GM18873 (cell line): Measurements from ENCODE around the gene CCDC80.
A peak's percentile ranks its signal among the peaks of the same experiment; 100 is the strongest.
"Not testable (repeated sequence)": the region's sequence is repeated elsewhere in the genome, so short reads cannot be mapped to it uniquely, and the experiment has no call there.

Source experiments
- ATAC-seq: cut with Tn5 transposase; IDR thresholded peaks from one replicate; pipeline ENCODE4 v1.9.1; 2021; ENCODE audit warnings: mild to moderate bottlenecking, moderate library complexity, moderate number of reproducible peaks; ENCODE audit not compliant: unreplicated experiment, low FRiP score

CCDC80 gene

DNA sequence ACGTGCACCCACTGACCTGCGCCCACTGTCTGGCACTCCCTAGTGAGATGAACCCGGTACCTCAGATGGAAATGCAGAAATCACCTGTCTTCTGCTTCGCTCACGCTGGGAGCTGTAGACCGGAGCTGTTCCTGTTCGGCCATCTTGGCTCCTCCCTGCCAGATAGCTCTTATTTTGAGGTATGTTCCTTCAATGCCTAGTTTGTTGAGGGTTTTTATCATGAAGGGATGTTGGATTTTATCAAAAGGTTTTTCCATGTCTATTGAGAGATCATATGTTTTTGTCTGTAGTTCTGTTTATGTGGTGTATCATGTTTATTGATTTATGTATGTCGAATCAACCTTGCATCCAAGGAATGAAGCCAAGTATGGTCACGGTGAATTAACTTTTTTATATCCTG, 24.1 kb upstream of the CCDC80 start:
- ATAC-seq, result not testable (repeated sequence)

DNA sequence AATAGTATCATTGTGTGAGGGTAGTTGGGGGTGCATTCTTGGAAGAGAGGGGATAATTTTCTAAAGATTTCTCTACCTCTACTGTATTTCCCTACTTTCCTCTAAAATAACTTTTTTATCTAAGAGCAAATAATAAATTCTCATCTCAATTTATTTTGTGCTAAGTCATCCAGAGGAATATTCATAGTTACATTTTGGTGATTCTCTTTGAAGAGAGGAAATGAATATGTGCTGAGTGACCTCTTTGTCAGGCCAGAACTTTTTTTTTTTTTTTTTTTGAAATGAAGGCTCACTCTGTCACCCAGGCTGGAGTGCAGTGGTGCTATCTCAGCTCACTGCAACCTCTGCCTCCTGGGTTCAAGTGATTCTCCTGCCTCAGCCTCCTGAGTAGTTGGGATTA, 15.1 kb upstream of the CCDC80 start:
- ATAC-seq, result no peak

DNA sequence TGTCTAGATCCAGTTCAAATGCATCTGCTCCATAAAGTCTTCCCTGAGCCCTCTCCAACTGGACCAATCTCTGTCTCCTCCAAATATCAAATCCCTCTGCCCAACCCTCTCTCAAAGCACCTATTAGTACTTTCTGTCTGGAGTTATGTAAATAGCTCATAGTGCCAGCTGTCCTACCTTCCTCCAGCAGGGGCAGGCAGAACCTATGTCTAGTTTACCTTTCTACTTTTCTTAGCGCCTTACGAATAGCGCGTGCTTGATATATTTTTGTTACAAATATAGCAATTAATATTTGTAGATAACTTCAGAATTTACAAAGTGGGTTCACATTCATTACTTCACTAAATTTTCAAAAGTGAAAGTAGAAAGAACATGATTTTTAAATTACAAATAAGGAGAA, 14.0 kb upstream of the CCDC80 start:
- ATAC-seq, result no peak

DNA sequence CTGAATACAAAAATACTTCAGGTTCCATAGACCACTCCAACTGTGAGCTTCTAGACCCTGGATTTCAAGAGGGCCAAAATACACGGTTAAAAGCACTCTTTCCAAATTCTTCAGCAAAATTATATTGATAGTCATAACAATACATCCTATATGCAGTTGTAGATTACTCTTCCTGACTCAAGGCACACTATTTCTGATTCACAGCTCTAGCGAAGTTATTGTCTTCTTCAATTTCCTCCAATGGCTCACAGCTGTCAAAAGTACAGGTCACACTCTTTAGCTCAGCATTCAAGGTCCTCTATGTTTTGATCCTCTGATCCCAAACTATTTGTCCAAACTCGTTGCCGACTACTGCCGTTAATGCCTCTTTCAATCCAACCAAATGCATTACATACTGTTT, 13.5 kb upstream of the CCDC80 start:
- ATAC-seq, result no peak

DNA sequence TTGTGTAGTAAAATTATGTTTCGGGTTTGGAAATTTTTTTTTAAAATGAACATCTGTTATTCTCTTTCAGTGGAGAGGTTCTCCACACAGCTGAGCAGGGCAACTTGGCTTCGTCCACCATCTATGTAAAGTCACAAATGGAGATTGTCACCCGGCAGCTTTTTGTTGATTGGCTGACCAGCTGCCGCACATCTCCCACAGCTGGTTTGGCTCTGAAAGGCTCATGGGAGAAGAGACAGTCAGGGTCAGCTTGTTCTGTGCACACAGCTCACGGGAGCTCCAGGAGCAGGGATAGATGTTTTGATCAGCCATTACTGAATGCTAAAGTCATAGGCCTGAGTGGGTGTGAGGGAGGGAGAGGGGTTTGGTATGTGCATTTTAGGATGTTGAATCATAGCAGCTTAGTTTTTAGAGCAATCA, 12.9 kb upstream of the CCDC80 start:
- ATAC-seq, result no peak

DNA sequence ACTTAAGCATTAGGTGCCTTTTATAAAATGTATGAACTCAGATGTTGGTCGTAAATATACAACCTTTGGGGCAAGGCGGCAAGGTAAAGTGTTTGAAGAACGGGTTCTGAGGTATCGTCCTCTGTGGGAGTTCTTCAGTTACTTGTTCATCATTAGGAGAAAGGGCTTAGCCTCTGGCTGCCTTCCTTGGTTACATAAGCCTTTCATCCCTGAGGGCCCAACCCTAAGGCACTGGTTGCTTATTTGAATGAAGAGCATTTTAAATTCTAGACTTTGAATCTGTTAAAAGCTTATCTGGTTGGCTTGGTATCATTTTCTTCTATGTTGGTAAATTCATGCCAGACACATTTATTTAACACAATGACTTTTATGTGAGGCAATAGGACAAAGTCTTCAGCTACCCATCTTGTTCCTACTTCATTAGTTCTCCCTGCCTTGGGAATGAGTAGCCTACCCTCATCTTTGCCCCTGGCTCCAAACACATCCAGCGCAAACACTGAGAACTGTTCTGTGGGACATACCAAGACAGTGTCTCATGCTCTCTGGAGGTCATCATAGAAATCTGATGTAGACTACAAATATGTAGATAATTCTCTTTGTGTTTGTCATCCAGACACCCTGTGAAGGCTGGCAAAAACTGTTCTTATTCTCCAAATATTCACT, 12.4 kb upstream of the CCDC80 start:
- no peak for ATAC-seq

DNA sequence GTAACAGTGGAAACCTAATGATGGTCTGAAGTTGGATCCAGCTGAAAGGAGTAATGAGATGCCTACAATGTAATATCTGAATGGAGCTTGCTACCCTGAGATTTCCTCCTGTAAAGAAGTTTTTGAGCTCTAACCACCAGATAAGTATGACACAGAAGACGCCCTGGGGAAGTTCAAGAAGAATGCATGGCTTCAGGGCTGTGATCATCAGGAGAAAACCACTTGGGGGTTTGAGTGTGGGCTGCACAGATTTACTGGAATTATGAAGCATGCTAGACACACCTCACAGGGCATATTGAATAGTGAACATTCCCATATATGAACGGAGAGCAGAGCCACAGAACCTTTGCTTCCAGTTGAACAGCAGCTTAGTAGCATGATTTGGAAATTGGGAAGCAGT, 10.6 kb upstream of the CCDC80 start:
- ATAC-seq, result no peak

DNA sequence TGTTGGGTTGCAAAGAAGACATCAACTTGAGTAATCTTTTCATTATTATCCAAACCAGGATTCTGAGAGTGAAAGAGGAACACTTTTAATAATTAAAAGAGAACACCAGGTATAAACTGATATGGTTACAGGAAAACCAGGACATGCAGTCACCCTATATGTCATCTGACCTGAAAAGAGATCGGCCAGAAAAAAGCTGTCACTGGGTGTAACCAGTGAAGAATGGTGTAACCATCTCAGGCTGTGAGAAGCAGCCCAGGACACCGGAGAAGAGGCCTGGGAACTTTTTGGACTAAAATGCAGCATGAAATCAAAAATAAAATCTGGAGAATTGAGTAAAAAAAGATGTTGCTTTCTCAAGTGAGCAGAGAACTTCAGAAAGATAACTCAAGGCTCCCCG, 10.1 kb upstream of the CCDC80 start:
- no peak for ATAC-seq

DNA sequence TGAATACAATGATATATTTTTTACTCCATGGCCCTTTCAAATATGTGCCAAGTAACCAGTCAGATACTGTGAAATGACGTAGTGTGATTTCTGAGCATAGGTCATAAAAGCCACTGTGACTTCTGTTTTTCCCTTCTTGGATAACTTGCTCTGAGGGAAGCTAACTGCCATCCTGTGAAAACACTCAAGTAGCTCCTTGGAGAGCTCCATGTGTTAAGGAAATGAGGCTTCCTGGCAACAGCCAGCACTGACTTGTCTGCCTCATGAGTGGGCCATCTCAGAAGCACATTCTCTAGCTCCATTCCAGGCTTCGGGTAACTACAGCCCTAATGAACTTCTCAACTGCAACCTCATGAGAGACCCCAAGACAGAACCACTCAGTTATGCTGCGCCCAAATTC, 9.5 kb upstream of the CCDC80 start:
- no peak for ATAC-seq

DNA sequence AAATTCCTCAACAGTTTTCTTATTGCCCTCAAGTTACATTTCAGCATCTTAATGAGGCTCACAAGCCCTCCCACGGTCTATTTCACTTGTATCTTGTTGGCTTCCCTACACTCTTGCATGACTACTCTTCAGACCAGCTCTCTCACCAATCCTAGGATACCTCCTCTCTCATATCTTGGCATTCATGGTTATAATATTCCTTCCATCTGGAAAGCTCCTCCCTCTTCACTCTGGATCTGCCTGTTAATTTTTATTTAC, 8.5 kb upstream of the CCDC80 start:
- no peak for ATAC-seq

DNA sequence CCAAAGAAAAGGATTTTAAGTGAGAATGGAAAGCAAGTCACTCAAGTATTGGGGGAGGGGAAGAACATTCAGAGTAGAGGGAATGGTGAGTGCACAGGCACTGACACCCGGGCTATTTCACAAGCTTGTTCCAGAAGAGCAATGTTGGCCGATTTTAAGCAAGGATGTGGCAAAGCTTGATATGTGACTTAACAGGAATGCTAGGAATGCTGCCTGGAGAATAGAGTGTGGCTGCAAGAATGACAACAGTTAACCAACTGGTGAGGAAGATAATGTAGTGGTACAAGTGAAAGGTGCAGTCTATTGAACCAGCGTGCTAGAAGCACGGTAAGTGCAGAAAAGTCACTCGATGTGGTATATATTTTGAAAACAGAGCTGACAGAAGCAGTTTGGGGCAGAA, 6.2 kb upstream of the CCDC80 start:
- ATAC-seq, result no peak

DNA sequence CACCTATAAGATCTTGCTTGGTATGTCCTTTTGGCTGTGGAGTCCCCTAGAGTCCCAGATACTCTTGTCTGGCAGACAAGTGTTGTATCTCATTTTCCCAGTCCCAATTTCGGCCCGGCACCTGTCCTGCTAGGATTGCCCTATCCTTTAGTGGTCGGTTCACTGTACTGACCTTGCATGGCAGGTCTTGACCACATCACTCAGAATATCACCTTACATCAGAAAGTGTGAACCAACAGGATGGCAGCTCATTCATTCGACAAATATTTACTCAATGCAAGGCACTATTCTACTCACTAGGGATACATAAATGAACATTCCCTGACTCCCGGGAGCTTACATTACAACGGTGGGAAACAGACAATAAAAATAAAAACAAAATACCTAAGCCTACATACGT, 5.7 kb upstream of the CCDC80 start:
- no peak for ATAC-seq

DNA sequence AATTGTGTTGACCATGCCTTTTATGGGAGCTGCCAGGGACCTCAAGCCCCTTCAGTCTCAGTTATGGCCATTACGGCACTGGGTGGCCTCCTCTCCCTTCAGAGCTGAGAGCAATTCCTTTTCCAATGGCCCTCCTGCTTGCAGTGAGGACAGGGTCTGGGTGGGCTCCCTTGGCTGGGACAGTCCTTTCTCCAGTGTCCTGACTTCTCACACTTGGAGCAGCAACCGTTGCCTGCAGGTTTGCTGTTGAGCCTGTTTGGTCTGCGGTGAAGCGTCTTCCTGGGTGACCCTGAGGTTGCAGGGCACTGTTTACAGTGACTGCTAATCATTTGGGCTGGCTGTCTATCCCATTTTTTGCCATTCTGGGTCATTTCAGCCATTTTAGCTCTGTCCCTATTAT, 3.5 kb upstream of the CCDC80 start:
- no peak for ATAC-seq

DNA sequence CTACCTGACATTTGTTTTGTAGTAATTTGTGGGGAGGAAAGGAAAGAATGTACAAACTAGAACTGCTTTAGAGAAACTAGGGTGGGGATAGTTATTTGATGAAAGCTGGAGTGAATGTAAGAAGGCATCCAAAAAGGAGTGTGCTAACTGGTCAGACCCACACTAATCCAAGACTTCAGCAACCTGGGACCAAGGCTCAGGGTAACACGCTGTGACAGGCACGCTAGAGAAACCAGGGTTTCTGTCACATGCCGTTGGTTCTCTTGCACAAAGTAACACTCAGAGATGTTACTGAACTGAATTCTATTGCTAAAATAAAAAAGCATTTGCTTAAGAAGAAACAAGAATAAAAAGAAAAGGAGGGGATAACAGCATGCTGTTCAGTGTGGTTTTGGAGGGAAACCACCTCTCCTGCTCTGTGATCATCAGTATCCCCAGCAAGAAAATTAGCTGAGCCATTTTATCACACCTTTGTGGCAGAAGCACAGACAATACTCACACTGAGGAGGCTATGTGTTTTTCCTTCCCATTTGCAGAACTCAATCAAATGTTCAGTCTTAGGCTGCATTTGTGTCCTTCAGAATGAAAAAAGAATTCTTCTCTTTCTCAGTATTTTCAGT, 2.8 kb upstream of the CCDC80 start:
- ATAC-seq, result no peak

DNA sequence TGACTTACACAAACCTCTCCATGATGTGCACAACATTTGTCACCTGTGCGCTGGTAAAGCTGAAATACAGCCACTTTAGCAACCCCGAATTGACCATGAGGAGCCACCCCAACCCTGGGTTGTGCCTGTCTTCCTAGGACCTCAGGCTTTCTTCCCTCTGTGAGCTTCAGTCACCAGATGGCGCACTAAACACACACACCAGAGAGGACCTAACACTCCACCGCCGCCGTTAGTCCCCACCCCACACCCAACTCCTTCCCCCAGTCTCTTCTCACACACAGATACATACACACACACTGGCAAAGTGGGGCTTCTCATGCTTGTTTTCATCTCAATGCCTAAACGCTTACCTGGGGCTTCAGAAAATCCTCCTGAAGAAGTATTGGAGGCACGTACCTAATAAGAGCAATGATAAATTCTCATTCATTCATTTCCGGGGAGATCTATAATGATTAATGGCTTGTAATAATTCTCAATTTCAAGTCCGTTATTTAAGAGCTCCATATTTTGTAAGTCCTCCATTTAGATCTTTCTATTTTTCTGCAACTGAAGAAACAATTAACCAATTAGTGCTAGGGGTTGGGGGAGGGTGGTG, 2.1 kb upstream of the CCDC80 start:
- ATAC-seq, result peak; percentile 85

DNA sequence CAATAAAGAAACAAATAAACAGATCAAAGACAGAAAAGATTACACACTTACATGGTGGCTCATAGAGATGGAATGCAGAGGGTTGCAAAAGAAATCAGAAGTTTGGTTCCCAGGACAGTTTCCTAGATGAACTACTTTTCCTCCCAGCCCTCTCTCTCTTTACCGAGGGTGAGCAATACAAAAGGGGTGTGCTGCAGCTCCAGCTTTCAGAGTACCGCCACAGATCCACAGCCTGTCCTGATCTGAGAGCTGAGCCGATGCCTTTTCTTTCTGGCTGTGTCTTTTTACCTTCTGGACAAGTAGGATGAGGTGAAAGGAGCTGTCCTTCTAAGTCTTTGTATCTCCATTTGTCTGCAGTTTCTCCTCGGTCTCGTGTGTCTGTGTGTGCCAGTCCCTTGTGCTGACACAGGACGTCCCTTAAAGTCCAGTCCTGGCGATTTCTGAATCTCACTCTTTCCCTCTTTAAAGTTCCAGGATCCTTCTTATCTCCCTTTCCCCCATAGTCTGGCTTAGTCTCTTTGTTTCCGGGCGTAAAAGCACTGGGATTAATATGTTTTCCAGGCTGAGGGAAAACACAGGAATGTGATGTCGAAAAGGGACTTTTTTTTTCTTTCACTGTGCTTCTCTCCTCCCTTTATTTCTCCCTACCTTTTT, 540 bp downstream of the CCDC80 start:
- no peak for ATAC-seq

DNA sequence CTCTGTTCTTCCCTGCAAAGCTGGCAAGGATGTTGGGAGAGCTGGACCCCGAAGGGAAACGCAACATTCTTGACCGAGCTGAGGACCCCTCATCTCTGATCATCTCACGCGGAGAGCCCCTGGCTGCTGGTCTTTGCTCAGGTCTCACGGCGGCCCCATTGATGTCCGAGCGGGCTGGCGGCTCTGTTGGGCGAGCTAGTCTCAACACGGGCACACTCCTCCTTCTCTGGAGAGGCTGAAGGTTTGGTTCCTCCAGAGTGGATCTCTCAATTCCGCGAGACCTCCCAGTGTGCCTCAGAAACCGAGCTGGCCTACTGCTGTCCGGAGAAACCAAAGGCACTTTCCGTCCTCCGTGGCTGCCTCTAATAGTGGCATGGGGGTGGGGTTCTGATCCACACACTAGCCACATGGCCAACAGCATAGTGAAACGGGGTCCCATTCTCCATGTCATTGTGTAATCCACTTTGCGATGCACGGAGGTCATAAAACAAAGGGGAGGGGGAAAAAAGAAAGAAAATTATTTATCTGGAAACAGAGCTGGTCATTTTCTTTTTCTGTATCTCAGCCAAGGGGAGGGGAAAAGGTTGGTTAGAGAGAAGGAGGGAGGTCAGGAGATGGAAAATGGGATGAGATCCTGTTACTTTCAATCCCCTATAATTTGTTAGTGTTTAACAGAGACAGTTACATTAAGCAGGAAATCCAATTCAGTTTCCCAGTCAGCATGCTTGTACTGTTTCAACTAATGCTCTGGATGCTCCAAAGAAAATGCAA, 1.3 kb downstream of the CCDC80 start:
- ATAC-seq, result no peak

DNA sequence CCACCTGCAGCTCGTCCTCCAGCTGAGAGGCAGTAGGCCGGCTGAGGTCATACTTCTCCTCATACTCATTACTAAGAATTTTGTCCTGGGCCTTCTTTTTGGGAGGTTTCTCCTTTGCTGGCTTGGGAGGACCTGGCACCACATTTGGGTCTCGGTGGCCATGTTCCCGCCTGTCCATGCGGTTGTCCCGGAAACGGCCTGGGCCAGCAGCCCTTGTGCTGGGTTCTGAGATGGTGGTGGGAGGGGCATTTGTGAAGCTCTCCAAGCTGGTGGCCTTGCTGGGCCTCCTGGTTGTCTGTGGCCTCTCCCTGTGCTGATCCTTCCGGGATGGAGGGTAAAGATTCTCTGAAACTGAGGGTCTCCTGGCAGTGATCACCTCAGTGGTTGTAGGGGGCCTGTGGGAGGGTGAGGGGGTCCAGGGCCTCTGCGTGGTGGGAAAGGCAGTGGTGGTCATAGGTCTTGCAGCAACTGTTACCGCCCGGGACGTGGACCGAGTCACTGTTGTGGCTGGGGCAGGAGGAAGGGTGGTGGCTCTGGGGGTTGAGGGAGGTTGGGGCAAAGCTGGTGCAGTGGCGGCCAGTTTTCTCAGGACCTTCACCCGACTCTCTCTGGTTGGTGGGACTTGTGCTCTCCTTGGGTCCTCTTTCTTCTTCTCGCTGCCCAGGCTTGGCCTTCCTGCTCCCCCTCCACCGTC, 2.5 kb downstream of the CCDC80 start:
- ATAC-seq, result no peak

DNA sequence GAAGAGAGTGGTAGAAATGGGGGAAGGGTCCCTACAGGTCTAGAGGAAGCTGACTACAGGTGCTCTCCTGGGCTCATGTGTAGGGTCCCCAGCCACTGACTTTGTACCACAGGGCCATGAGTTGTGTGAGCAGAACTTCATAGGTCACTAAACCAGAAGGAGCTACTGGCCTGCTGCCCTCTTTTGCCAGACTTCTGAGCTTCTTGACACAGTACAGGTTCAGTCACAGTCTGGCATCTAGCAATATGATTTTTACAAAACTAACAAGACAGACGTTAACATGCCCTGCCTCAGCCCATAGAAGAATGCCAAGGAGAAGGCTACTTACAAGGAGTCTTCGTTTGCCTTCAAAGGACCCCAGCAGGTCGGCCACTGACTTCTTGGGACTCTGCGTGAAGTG, 3.2 kb downstream of the CCDC80 start:
- ATAC-seq, result no peak

DNA sequence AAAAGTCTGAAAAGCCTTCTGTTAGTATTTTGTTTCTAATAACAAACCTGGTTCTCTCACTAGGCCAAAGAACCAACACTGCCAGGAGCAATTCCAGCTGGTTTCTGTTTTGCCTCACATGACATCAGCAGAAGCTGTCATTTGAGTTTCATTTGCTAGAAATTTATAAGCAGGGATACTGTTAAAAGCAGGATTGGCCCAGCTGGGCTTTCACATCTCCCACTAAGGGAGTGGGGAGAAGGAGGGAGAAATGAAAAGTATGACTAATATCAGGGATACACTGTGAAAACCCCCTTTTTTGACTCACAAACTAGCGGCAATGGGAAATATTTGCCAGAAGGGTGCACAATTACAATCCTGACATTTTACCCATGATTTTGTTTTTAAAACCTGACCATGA, 5.3 kb downstream of the CCDC80 start:
- no peak for ATAC-seq
